Suprapubic skin (tissue), 4 donors: ENCODE results near the gene GORASP1.
A peak's percentile ranks its signal among the peaks of the same experiment; 100 is the strongest.

Experiments used
- CTCF ChIP-seq, 2 donors: fragments of 200-600 bp in 1 of 2; fragments of 450-650 bp in 1 of 2; sonication (generic) in 1 of 2; IDR thresholded peaks; one replicate each; pipeline ENCODE4 v1.5.1; 2016 to 2019; ENCODE audit warnings: antibody characterized with exemption in 2 of 2, mild to moderate bottlenecking in 1 of 2, moderate library complexity in 1 of 2
- POLR2A ChIP-seq, 2 donors: fragments of 450-650 bp; IDR thresholded peaks; one replicate each; pipeline ENCODE4 v1.6.1; 2017; ENCODE audit warnings: antibody characterized with exemption in 2 of 2, mild to moderate bottlenecking in 2 of 2, moderate library complexity in 2 of 2
- POLR2AphosphoS5 ChIP-seq, 3 donors: sonication (generic); formaldehyde crosslinking; IDR thresholded peaks; one replicate each; pipeline ENCODE4 v1.6.1; 2017; ENCODE audit warnings: antibody characterized with exemption in 3 of 3

GRCh38 chr3:39150803-39151631 lies 43.6 kb upstream of the GORASP1 start:
- TF ChIP-seq CTCF (IDR thresholded peaks at IDR 0.05), result no peak
- peak in 1 of 2 donors; percentile 38 for TF ChIP-seq POLR2A (IDR thresholded peaks at IDR 0.05)
- no peak for TF ChIP-seq POLR2AphosphoS5 (IDR thresholded peaks at IDR 0.05)
